K562 (cell line): ENCODE measurements around the gene TMEM129. TPM values are rescaled to one million over a fixed set of nuclear protein-coding genes. Genes with fewer than 3 reads are reported as not detected.

Source experiments
- ATAC-seq: fragments of 200-7000 bp; cut with Tn5 transposase; 3 replicates; pipeline ENCODE4 v1.9.1; 2020; ENCODE audit warnings: moderate library complexity
- BruUV-seq: library from RNA; stranded (reverse); fragments of 400-500 nt; replicated peaks from 2 replicates; lab custom pipeline; 2021; lab: Mats Ljungman, UMichigan
- CTCF ChIA-PET: fragments of 300-600 bp; formaldehyde crosslinking; extraction: SDS; loops from one replicate; lab custom pipeline; 2021; ENCODE audit warnings: low intra/inter-chr PET ratio; lab: Yijun Ruan, JAX
- POLR2A ChIA-PET: fragments of 300-600, 350-650 bp; sonication (Branson Sonifier 250); formaldehyde crosslinking; extraction: SDS; loops from one replicate; lab custom pipeline; 2021; ENCODE audit warnings: antibody characterized with exemption, inconsistent platforms; lab: Yijun Ruan, JAX
- DNase-seq, 4 experiments: peaks; one replicate each; pipeline versions ENCODE4 v3.0.0 to v3.0.0-alpha.2; 2011 to 2018; ENCODE audit warnings: low spot score in 3 of 4, mixed read lengths in 3 of 4; ENCODE audit errors: extremely low read depth in 1 of 4
- FAIRE-seq: peaks from 2 replicates; lab custom pipeline; 2011; peaks lifted over from hg19 to GRCh38; lab: Jason Lieb, UNC
- H2AFZ ChIP-seq: 2 replicates; pipeline ENCODE4 v1.6.0; 2011; ENCODE audit warnings: low read depth, low read length, control low read depth, inconsistent platforms
- H3K27ac ChIP-seq: fragments of 200-600 bp; 3 replicates; pipeline ENCODE4 v1.8.0; 2011; ENCODE audit warnings: low read depth, mild to moderate bottlenecking, control low read depth, inconsistent platforms, low read length, moderate library complexity, mixed read lengths; ENCODE audit errors: extremely low read depth
- H3K27me3 ChIP-seq, 2 experiments: fragments of 300-600 bp in 1 of 2; 2 replicates in 1 of 2; 3 replicates in 1 of 2; pipeline versions ENCODE4 v1.6.0 to v1.8.0; 2011; ENCODE audit warnings: inconsistent platforms in 2 of 2, low read length in 2 of 2, mild to moderate bottlenecking in 1 of 2, mixed read lengths in 1 of 2, moderate library complexity in 1 of 2; ENCODE audit not compliant: control insufficient read depth in 2 of 2, insufficient read depth in 2 of 2
- H3K36me3 ChIP-seq: fragments of 300-600 bp; 3 replicates; pipeline ENCODE4 v1.8.0; 2011; ENCODE audit warnings: mild to moderate bottlenecking, low read length, inconsistent platforms; ENCODE audit not compliant: control insufficient read depth, insufficient read depth
- H3K4me1 ChIP-seq, 2 experiments: fragments of 200-600 bp in 1 of 2; replicated peaks in 1 of 2; 2 replicates in 1 of 2; 3 replicates in 1 of 2; pipeline versions ENCODE4 v1.5.1 to v1.8.0; 2011; ENCODE audit warnings: inconsistent platforms in 2 of 2, low read length in 2 of 2, mild to moderate bottlenecking in 1 of 2, mixed read lengths in 1 of 2, moderate library complexity in 1 of 2; ENCODE audit not compliant: control insufficient read depth in 2 of 2, insufficient read depth in 2 of 2
- H3K4me2 ChIP-seq: 2 replicates; pipeline ENCODE4 v1.6.1; 2011; ENCODE audit warnings: low read length, control low read depth, inconsistent platforms, mixed read lengths; ENCODE audit not compliant: insufficient read depth
- H3K4me3 ChIP-seq: fragments of 200-600 bp; sonication (generic), shearing (Covaris generic); 2 replicates; pipeline ENCODE4 v1.5.1; 2016; ENCODE audit warnings: control low read depth, inconsistent platforms
- H3K79me2 ChIP-seq: fragments of 200-600 bp; 3 replicates; pipeline ENCODE4 v1.8.0; 2011; ENCODE audit warnings: low read length, inconsistent platforms; ENCODE audit not compliant: control insufficient read depth, insufficient read depth
- H3K9ac ChIP-seq, 2 experiments: 2 replicates each; pipeline versions ENCODE4 v1.6.0 to v1.6.1; 2011; ENCODE audit warnings: low read depth in 2 of 2, low read length in 2 of 2, control low read depth in 1 of 2, inconsistent platforms in 1 of 2, mild to moderate bottlenecking in 1 of 2, mixed read lengths in 1 of 2; ENCODE audit not compliant: insufficient read depth in 1 of 2
- H3K9me1 ChIP-seq: one replicate; pipeline ENCODE4 v1.6.0; 2011; ENCODE audit warnings: inconsistent platforms, mild to moderate bottlenecking, low read length, moderate library complexity; ENCODE audit not compliant: control insufficient read depth, insufficient read depth
- H3K9me3 ChIP-seq: replicated peaks from 2 replicates; pipeline ENCODE4 v1.5.1; 2011; ENCODE audit warnings: low read depth, low read length, inconsistent platforms; ENCODE audit not compliant: control insufficient read depth, insufficient read depth
- H4K20me1 ChIP-seq: replicated peaks from 2 replicates; pipeline ENCODE4 v1.6.1; 2011; ENCODE audit warnings: low read length, inconsistent platforms, mixed read lengths; ENCODE audit not compliant: control insufficient read depth, insufficient read depth
- BMI1 ChIP-seq: fragments of 150-350 bp; IDR thresholded peaks from 2 replicates; pipeline ENCODE4 v1.6.1; 2014; ENCODE audit warnings: low read length
- GTF2F1 ChIP-seq: IDR thresholded peaks from 2 replicates; pipeline ENCODE4 v1.6.1; 2011; ENCODE audit warnings: low read depth, low read length, improper control_type of control experiment
- RBFOX2 ChIP-seq: fragments of 200-400 bp; formaldehyde crosslinking; IDR thresholded peaks from 2 replicates; pipeline ENCODE4 v1.6.1; 2017; ENCODE audit warnings: low read depth, mild to moderate bottlenecking, low read length, moderate library complexity
- SETDB1 ChIP-seq: IDR thresholded peaks from one replicate; pipeline ENCODE4 v1.6.1; 2012; ENCODE audit warnings: low read length, control low read depth, inconsistent platforms
- ZNF395 ChIP-seq: fragments of 200-800 bp; sonication (Bioruptor generic); IDR thresholded peaks from 2 replicates; pipeline ENCODE4 v1.6.1; 2017; ENCODE audit warnings: missing genetic modification characterization, missing compliant biosample characterization
- ZNF668 ChIP-seq: fragments of 250-450 bp; sonication (Bioruptor Pico); IDR thresholded peaks from 2 replicates; pipeline ENCODE4 v1.8.0; 2022; ENCODE audit warnings: mild to moderate bottlenecking, inconsistent platforms
- WGBS: fragments of 100-300 bp; shearing (Covaris generic); methylation state at CpG from one replicate; pipeline ENCODE4 v1.1.6; 2016; ENCODE audit warnings: low coverage, mixed read lengths; ENCODE audit not compliant: insufficient coverage; ENCODE audit errors: missing lambda C conversion rate; 5-methylcytosine and 5-hydroxymethylcytosine counted together
- in situ Hi-C: fragments of 300-500 bp; cut with MboI; formaldehyde crosslinking; loops from 4 replicates; pipeline ENCODE4 v1.15.0; 2018; ENCODE audit warnings: inconsistent platforms, mixed read lengths
- intact Hi-C: fragments of 100-400 bp; cut with micrococcal nuclease; formaldehyde crosslinking; loops from 2 replicates; pipeline ENCODE4 v1.14.2; 2022
- polyA plus RNA-seq, 8 experiments: library from polyadenylated mRNA; depleted of rRNA in 4 of 8; stranded (reverse) in 5 of 8; unstranded in 3 of 8; fragments of >200 nt; fragmentation: Nextera tagmentation in 2 of 8; fragmentation: Illumina TruSeq in 1 of 8; extraction: Ambion mirVana in 2 of 8; extraction: Trizol in 1 of 8; gene quantifications; 2 replicates each; pipeline versions ENCODE4 v1.2.1 to v1.2.3, GENCODE V29; 2011 to 2014; ENCODE audit warnings: inconsistent platforms in 1 of 8, missing spikeins in 1 of 8
- total RNA-seq, 7 experiments: library from RNA; depleted of rRNA in 6 of 7; stranded (reverse); fragments of >200 nt in 6 of 7; fragmentation: Illumina TruSeq in 2 of 7; extraction: Trizol in 2 of 7; gene quantifications; 2 replicates each; pipeline versions ENCODE4 v1.2.1 to v1.2.3, GENCODE V29; 2011 to 2021; ENCODE audit warnings: low replicate concordance in 1 of 7

The TMEM129 gene
- total and polyA plus RNA-seq, 9 of the 15 experiments (the other 6 are each of a cell fraction or from before 2014, with no cell fraction given), result 0.34 to 47.2 (median 18.8) TPM

GRCh38 chr4:1728061-1728980 is 7.2 kb upstream of the TMEM129 start:
- ATAC-seq (no peak), DNase-seq (no peak), FAIRE-seq (no peak)
- Histone ChIP-seq H3K9ac (no peak overlapping the region), H3K9me3 (no peaks in the 10 kb centered on the region; the same call in 1 of the 2 replicates), H3K4me1 (peaks cover 0 to 32% of the 10 kb centered on the region in 2 experiments; a peak in 3 of 5 replicates), H4K20me1 (peaks cover 22% of the 10 kb centered on the region), H3K4me2 (no peak overlapping the region), H3K27me3 (no peaks in the 10 kb centered on the region), H3K27ac (no peak overlapping the region), H3K4me3 (no peak overlapping the region), H2AFZ (no peak overlapping the region), H3K9me1 (no peaks in the 10 kb centered on the region), H3K79me2 (peaks cover 76% of the 10 kb centered on the region), H3K36me3 (peaks cover 95% of the 10 kb centered on the region)
- TF ChIP-seq BMI1 (no peak), GTF2F1 (no peak), SETDB1 (no peak), ZNF395 (CRISPR knock-in tag) (no peak), ZNF668 (no peak), RBFOX2 (peak; percentile 60)
- CTCF ChIA-PET, result interaction anchor here (0.9 to 2.9 kb wide), 2 partner anchors 35 to 67 kb away, joined by 3 to 13 read pairs; no protein-coding TSS in a partner anchor
- POLR2A ChIA-PET, result interaction anchor here (0.5 to 2.8 kb wide), 7 partner anchors 8 to 90 kb away, joined by 3 to 20 read pairs (median 3); partner anchors contain the start of genes TACC3 and TMEM129
- WGBS, result 96% methylated on average over 29 of the region's 31 CpGs
- in situ Hi-C loops, result no loop called here
- intact Hi-C loops, result loop anchor here (10.0 kb wide), 1 partner anchor 374 kb away; no protein-coding TSS in a partner anchor
- no TSS peak for BruUV-seq
